Iris pigment epithelial cell (primary cell): ENCODE data around the gene CCND1.
"Not testable (repeated sequence)": the region's sequence is repeated elsewhere in the genome, so short reads cannot be mapped to it uniquely, and the experiment has no call there.

Source experiments
- DNase-seq: peaks from one replicate; pipeline ENCODE4 v3.0.0-alpha.2; 2011; ENCODE audit warnings: low read depth

The CCND1 gene

DNA sequence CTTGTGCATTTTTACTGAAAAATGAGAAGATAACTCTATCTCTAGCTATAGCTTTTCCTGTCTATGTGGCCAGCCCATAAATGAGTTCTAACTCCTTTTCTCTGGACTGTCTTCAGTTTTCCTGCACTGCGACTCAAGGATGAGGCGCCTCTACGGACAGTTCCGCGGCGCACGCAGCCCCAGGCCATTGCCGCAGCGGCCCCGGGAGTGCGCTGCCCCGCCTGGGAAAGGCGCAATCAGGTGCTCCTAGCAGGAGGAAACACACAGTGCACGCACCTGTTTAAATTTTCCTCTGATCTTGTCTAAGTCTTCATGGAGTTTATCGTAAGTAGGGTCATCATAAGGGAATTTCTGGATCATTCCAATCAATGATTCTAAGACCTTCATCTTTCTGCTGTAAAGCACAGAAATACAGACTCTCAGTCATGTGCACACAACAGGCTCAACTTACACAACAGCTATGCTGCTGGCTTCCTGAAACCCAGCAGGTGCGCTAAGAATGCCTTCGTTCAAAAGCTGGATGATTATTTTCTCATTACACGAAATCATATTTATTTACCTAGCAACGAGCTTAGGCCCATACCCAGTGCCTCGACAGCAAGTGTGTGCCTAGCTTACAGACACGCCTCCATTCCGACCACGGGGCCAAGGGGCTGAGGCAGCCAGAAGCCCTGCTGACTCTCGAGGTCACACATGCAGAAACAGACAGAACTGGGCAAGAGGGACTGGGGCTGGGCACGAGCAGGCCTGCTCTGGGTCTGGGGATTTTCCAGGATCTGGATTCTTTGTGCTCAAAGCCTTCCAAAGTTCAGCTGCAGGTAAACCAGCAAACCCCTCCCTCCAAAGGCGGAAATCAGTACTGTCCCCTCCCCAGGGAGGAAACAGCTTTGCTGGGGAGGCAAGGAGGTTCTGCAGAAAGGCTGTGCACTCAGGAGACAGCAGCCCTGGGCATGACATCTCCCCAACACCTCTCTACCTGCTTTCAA, 27.0 kb downstream of the CCND1 start:
- DNase-seq: no peak

DNA sequence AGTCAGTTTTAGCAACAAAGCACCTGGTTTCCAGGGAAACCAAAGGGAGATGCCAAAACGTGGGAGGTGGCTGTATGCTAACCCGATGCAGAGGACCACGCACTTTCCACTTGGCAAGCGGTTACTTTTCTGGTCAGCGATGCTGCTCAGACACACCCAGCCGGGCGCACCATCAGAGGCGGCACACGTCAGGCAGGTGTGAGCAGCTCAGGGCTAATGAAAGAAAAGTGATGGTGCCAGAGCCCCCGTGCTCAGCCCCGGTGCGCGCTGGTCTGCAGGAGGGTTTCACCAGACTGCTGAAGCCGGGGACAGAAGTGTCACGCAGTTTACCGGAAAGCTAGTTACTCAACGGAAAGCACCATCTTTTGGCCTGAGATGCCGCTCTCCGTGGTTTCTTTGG, 28.5 kb downstream of the CCND1 start:
- no peak for DNase-seq

DNA sequence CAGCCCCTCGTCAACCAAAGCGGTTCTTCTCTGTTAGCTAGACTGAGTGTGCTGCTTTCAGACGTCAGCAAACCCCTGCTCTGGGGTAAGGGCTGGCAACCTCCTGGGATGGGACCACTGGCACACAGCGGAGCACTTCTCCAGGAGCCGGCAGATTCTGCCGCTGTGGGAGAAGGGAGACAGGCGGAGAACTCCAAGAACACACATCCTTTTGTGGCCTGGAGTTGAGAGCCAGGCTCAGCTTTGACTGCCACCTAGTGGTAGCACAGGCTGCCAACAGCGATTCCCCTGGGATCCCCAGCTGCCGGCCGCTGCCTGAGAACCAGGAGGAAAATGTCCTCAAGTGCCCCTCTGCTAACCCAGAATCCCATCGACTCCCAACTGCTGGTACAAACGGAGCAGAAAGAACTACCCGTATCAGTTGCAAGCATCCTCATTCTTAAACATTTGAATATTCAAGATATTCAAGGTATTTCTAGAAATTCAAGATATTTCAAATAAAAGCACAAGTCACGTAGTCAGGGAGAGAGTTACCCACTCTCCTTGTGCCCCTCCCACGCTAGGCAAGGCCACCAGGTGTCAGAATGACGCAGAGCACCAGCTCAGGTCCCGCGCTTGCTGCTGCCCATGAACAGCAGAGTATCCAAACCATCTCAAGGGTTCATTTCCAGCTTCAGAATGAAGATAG, 29.3 kb downstream of the CCND1 start:
- peak; percentile 74 for DNase-seq

DNA sequence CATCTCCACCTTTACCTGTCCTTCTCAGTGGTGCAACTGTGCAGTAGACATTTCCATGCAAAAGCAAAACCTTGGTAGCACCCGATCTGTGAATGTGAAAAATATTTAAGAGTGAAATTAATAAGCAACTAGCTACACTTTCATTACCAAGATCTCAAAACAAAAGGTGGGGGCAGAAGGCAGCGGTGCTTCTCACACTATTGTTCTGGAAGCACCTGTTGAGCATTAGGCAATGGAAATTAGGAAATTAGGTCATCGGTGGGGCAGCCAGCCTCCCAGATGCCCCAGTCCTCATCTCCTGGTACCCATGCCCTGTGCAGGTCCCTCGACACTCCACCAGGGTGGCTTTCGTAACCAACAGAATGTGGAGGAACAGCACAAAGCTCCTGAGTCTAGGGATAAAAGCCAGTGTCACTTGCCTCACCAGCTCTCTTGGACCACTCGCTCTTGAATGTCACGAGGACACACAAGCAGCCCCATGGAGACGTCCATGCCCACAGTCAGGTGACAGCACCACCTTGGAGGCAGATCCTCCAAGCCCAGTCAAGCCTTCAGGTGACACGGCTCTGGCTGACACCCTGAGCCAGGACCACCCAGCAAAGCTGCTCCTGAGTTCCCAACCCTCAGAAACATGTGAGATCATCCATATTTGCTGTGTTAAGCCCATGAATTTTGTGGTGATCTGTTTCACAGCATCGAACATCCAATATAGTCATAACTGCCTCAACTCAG, 30.9 kb downstream of the CCND1 start:
- DNase-seq: no peak

DNA sequence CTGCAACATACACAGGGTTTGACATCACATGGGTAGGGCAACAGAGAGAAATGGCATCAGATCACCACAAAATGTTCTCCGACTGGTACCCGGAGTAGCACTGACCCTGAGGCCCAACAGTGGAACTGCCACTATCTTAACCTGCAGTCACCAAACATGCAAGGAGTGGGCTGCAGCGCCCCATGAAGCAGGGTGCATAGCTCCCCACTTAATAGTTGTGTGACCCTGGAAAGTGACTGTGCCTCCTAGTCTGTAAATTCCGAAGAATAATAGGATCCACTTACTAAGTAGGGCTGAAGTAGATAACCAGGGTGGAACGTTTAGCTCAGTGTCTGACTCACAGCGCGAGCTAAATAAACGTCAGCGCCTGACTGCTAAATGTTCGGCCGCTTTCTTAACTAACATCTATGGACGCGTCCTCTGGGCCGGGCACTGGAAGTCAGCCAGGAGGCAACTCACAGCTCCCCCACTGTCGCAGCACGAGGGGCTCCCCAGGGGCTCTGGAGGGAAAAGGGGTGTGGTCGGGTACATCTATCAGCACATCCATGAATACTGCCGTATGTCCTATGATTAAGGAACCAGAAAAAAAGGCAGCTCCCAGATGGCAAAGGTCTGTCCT, 33.4 kb downstream of the CCND1 start:
- DNase-seq: peak; percentile 92

DNA sequence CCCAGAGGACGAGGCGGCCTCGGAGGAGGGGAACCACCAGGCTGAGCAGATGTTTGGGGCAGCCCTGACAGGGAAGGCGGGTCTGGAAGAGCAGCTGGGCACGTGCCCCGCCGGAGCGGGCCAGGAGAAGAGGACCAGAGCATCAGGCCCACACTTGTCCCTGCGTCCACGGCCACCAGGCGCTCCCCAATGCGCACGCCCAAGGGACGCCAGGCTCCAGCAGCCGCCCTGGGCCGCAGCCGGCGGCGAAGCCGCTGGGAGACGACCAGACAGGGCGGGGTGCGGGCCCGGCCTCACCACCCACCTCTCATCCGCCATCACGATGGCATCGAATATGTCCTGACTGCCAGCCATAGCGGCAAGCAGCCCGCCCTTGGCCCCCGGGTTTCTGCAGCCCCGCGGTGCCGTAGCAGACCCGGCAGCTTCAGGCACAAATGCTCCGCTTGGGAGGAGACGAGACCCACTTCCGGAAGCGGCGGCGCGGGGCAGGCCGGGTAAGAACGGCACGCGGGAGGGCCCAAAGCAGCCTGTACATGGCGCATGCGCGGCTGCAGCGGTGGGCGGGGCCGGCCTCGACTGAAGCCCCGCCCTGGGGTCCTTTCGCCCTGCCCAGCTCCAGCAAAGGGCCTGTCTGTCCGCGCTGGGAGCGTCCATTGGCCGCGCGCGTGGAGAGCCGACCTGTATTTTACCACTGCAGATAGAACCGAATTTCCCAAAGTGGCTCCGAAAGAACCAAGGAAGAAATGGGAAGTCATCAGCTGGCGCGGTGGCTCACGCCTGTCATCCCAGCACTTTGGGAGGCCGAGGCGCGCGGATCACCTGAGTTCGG, 34.1 kb downstream of the CCND1 start, which contains the start of gene LTO1:
Gene LTO1 (minus strand): TSS at position 468 of the 829 bp plus-strand sequence. CDS start 114 bp downstream, at position 354.
- peak; percentile 95 for DNase-seq

DNA sequence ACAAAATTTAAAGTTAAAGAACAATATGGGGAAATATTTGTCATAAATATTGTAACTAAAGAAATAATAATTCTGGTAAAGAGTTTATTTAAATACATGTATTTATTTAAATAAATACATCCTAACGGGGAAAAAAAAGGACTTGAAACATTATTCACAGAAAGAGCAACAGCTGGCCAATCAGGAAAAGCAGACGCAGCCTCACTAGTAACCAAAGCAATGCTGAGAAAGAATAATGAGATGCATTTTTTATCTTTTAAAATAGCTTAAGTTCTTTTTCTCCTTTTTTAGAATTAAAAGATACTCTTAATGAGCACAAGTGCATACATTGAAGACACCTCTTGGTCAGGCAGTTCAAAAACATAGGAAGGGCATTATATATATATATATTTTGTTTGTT, 36.8 kb downstream of the CCND1 start:
- DNase-seq: no peak

DNA sequence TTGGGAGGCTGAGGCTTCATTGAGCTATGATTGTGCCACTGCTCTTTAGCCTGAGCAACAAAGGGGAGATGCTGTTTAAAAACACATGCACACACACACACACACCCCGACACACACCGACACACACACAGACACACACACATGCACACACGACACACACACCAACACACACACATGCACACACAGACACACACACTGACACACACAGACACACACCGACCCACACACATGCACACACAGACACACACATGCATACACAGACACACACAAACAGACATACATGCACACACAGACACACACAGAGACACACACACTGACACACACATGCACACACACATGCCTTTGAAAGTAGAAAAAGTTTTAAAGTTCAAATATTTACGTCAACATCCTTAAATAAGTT, 39.7 kb downstream of the CCND1 start:
- DNase-seq: no peak

DNA sequence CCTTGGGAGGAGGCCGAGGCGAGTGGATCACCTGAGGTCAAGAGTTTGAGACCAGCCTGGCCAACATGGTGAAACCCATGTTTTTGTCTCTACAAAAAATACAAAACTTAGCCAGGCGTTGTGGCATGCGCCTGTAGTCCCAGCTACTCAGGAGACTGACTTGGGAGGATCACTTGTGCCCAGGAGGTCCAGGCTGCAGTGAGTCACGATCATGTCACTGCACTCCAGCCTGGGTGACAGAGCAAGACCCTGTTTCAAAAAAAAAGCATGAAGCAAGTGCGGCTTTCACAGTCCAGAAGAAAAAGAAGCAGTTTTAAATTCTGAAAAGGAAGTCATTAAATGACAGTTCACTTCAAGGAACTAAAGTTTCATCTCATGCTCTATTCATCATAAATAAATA, 41.3 kb downstream of the CCND1 start:
- DNase-seq: no peak

DNA sequence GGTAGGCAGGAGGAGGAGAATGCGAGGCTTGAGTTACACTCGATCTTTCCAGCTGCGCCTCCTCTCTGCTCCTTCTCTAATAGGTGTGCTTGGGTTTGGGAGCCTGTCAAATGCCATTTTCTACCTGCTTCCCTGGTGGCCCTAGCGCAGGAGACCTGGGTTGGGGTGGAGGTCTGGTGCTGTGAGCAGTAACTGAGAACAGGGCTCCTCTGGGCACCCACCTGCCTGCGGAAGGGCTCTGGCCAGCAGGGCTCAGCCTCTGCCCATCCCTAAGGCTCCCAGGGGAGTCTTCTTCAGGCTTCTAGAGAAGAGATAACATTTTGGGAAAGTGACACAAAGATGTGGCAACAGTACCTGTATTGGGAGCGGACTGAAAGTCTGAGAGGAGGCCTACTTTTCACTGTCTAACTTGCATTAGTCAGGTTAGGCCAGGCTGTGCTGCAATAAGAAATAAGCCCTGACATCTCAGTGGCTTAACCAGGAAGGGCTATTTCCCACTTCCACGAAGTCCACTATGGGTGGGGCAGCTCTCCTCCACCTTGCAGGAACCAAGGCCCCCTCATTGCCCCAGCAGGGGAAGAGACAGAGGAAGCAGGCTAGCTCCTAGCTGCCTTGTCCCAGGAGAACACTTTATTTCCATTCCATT, 41.8 kb downstream of the CCND1 start:
- no peak for DNase-seq

DNA sequence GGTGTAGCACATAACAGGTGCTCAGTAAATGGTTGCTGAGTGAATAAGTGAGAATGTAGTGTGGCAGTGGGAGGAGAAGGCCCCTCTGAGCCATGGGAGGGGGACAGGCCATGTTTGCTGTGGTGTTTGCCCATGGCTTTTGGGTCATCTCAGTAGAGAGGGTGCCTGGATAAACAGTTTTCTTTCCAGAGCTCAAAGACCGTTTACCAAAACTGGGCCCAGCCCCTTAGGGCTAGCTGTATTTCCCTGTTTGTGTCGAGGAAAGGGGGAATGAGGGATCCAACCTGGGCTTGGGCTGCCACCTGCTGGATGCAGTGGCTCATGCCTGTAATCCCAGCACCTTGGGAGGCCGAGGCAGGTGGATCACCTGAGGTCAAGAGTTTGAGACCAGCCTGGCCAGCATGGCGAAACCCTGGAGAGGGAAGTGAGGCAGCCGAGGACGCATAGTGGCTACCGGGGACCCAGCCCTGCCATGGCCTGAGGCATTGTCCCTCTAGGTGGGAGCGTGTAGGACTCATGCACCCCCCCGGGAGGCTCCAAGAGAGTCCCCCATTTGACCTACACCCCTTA, 42.9 kb downstream of the CCND1 start:
- DNase-seq: no peak

DNA sequence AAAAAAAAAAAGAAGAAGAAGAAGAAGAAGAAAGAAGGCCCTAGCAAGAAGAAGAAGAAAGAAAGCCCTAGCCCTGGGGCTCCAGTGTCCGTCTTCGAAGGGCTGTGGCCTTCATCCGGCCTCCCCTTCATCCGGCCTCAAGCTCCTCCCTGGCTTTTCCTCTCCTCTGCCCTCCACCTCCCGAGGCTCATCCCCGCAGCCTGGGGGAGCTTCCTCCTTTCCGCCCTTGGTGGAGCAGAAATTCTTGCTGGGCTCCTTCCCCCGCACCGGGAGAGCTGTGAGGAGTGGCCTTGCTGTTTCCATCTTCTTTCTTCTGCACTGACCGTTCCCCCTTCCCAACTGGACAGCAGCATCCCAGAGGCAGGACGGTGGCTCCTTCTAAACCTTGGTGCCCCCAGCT, 43.7 kb downstream of the CCND1 start:
- DNase-seq: no peak

DNA sequence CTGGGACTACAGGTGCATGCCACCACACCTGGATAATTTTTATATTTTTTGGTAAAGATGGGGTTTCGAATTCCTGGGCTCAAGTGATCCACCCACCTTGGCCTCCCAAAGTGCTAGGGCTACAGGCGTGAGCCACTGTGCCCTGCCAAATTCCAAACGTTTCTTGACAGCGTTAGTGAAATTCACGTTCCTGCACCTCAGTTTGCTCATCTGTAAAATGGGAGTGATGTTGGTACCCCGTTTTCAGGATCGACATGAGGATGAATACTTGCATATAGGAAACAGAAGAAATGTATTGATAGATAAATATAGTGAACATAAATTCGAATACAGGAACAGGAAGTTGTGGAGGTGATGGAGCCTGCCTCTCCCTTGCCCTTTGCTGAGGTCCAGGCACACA, 44.4 kb downstream of the CCND1 start:
- no peak for DNase-seq

DNA sequence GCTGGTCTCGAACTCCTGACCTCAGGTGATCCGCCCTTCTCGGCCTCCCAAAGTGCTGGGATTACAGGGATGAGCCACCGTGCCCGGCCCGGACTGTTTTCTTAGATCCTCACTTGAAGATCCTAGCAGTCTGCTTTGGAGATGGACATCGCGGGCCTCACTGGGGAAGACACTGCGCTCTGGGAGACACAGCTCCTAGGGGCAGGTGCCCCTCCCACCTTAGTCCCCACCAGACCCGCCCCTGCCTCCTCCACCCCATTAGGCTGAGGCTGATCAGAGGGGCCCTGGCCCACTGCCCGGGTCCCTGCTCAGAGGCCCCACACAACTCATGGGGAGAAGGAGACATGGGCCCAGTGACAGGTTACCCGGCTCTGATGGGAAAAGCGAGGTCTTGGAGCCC, 45.5 kb downstream of the CCND1 start:
- no peak for DNase-seq

DNA sequence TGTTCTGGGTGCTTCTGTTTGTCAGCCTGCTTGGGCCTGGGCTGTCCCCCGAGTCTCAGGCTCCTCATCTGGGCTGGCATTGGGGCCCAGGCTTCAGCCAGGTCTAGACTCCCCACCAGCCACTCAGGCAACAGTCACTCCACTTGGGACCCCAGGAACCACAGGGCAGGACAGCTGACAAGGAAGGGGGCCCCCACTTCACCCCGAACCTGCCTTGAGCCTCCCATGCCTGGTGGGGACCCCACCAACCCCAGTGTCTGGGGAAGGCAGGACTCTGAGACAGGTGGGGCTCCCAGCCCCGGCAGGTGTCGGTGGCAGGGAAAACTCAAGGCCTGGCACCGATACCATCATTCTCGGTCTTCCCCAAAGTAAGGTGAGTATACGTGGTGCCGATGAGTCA, 45.9 kb downstream of the CCND1 start:
- DNase-seq: no peak

DNA sequence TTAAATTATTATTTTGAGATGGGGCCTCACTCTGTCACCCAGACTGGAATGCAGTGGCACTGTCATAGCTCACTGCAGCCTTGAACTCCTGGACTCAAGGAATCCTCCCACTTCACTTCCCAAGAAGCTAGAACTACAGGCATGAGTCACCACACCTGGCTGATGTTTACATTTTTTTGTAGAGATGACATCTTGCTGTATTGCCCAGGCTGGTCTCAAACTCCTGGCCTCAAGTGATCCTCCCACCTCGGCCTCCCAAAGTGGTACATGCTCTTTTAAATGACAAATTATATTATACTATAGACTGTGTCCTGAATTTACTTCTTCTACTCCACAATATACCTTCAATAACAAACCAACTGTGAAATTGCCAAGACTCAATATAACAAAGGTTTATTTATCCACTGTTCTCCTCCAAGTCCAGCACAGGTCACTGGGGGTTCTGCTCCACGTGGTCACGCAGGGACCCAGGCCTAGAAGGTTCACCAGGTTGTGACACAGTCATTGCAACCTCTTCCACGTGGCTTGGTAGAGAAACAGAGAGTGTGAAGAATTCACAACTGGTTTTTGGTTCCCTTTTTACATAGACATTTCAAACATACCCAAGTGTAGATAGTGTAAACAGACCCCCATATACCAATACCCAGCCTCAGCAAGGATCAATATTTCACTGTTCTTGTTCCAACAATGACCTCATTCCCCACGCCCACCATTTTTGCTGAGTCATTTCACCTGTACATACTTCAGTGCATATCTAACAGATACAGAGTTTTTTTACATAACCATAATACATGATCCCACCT, 47.2 kb downstream of the CCND1 start:
- not testable (repeated sequence) for DNase-seq

DNA sequence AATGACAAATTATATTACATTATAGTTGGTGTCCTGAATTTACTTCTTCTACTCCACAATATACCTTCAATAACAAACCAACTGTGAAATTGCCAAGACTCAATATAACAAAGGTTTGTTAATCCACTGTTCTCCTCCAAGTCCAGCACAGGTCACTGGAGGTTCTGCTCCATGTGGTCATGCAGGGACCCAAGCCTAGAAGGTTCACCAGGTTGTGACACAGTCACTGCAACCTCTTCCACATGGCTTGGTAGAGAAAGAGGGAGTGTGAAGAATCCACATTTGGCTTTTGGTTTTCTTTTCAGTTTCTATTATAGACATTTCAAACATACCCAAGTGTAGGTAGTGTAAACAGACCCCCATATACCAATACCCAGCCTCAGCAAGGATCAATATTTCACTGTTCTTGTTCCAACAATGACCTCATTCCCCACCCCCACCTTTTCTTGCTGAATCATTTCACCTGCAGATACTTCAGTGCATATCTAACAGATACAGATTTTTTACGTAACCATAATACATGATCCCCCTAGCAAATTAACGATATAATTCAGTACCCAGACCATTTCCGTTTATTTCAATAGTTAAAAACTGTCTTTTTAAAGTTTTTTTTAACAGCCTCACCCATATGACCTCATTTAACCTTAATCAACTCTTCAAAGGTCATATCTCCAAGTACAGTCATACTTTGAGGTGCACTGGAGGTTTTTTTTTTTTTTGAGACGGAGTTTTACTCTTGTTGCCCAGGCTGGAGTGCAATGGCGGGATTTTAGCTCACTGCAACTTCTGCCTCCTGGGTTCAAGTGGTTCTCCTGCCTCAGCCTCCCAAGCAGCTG, 48.7 kb downstream of the CCND1 start:
- no peak for DNase-seq

DNA sequence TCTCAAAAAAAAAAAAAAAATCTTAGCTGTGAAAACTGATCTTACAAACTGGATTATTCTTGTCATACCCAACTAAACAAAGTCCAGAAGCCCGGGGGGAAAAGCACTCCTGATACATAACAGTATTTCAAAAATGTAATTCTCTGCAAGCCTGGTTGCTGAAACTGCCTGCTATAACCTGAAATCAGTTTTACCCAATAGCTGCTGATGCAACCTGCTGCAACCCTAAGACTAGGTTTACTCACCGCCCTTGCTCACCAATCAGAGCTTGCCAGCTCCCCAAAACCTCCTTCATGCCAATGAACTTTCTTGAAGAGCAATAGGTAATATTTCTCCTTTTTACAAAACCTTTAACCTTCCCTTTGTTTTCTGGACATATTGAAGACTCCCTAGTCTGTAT, 50.5 kb downstream of the CCND1 start:
- no peak for DNase-seq

DNA sequence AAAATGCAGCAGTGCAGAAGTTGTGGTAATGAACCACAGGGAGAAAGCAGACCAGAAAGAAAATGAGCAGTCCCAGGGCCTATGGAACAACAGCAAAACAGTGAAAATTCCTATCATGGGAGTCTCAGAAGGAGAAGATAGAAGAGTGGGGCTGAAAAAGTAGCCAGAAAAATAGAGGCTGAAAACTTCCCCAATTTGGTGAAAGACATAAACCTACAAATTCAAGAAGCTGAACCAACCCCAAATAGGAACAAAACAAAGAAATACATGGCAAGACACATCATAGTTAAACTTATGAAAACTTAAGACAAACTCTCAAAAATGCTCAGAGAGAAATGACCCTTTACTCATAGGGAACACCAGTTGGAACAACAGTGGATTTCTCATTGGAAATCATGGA, 51.5 kb downstream of the CCND1 start:
- no peak for DNase-seq
